ENCODE results near the gene RAI1.
"Not testable (repeated sequence)": the region's sequence is repeated elsewhere in the genome, so short reads cannot be mapped to it uniquely, and the experiment has no call there.

The RAI1 gene, protein sequence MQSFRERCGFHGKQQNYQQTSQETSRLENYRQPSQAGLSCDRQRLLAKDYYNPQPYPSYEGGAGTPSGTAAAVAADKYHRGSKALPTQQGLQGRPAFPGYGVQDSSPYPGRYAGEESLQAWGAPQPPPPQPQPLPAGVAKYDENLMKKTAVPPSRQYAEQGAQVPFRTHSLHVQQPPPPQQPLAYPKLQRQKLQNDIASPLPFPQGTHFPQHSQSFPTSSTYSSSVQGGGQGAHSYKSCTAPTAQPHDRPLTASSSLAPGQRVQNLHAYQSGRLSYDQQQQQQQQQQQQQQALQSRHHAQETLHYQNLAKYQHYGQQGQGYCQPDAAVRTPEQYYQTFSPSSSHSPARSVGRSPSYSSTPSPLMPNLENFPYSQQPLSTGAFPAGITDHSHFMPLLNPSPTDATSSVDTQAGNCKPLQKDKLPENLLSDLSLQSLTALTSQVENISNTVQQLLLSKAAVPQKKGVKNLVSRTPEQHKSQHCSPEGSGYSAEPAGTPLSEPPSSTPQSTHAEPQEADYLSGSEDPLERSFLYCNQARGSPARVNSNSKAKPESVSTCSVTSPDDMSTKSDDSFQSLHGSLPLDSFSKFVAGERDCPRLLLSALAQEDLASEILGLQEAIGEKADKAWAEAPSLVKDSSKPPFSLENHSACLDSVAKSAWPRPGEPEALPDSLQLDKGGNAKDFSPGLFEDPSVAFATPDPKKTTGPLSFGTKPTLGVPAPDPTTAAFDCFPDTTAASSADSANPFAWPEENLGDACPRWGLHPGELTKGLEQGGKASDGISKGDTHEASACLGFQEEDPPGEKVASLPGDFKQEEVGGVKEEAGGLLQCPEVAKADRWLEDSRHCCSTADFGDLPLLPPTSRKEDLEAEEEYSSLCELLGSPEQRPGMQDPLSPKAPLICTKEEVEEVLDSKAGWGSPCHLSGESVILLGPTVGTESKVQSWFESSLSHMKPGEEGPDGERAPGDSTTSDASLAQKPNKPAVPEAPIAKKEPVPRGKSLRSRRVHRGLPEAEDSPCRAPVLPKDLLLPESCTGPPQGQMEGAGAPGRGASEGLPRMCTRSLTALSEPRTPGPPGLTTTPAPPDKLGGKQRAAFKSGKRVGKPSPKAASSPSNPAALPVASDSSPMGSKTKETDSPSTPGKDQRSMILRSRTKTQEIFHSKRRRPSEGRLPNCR (N-terminal part only)

DNA sequence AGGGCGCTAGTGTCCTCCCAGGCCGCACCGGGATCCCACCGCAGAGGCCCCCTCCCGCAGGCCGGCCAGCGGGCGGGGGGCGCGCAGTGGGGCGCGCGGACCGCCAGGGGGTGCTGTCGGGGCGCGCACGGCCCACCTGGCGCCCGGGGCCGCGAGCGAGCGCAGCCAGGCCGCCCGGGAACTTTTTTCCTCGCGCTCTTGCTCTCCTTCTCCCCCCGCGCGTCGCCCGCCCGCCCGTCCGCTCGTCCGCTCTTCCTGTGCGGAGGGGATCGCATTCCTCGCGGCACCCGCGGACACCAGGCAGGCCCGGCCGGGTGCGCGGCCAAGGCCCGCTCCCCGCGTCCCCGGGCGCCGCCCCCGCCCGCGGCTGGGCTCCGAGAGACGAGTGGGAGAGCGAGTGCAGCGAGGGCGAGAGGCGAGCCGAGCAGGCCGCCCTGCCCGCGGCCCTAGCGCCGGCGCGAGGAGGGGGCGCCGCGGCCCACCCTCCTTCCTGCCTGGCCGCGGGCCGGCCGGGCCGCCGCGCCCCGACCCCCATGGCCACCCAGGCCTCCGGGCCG lies at the start of gene RAI1:
TSS of gene RAI1 (plus strand) at position 272 of the 557 bp plus-strand sequence. CDS start 111,491 bp downstream, outside the sequence.
- DNase-seq, result peak; percentile 55 to 61

DNA sequence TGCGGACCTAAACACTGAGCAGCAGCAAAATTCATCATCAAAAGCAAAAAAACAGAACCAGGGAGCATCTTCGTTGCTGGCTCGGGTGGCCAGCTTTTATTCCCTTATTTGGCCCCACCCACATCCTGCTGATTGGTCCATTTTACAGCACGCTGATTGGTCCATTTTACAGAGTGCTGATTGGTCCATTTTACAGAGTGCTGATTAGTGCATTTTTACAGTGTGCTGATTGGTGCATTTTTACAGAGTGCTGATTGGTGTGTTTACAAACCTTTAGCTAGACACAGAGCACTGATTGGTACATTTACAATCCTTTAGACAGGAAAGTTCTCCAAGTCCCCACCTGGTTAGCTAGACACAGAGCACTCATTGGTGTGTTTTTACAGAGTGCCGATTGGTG lies 48.6 kb upstream of the RAI1 start:
- DNase-seq, result not testable (repeated sequence)

DNA sequence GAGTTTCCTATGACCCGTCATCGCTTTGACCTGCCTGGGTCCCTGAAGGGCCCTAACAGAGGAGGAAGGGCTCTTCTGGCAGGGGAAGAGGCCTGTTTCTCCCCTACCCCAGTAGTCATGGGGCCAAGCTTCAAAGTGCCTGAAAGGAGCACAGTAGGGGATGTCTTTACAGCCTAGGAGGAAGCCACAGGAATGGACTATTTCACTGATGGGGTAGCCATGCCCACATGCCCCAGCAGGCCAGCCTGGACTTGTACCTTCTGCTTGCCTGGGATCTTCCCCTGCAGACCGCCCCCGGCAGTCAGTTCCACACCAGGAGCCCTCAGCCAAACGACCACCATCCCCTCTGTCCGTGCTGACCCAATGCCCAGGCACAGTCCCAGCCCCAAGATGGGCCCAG lies 47.9 kb upstream of the RAI1 start:
- DNase-seq, result no peak

DNA sequence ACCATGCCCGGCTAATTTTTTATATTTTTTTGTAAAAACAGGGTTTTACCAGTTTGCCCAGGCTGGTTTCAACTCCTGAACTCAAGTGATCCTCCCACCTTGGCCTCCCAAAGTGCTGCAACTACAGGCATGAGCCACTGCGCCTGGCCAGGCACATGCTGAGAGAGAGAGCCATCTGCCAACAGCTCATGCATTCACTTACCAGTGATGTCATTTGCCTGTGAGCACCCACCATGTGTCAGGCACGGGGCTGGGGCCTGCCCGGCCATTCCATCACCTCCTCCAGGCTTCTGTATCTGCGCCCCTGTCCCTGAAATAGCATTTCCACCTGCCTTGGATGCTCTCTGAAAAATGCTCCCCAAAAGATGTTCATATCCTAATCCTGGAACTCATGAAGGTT lies 46.1 kb upstream of the RAI1 start:
- no peak for DNase-seq

DNA sequence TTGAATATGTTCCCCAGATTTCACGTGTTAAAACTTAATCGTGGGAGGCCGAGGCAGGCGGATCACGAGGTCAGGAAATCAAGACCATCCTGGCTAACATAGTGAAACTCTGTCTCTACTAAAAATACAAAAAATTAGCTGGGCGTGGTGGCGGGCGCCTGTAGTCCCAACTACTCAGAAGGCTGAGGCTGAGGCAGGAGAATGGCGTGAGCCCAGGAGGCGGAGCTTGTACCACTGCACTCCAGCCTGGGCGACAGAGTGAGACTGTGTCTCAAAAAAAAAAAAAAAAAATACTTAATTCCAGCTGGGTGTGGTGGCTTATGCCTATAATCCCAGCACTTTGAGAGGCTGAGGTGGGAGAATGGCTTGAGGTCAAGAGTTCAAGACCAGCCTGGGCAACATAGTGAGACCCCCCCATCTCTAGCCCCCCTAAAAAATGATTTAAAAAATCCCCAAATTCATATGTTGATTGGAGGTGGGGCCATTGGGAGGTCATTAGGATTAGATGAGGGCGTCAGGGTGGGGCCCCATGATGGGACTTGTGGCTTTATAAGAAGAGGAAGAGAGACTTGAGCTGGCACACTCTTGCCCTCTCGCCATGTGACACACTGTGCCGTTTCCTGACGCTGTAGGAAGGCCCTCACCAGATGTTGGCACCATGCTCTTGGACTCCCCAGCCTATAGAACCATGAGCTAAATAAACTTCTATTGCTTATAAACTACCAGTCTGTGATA lies 45.6 kb upstream of the RAI1 start:
- DNase-seq, result not testable (repeated sequence)

DNA sequence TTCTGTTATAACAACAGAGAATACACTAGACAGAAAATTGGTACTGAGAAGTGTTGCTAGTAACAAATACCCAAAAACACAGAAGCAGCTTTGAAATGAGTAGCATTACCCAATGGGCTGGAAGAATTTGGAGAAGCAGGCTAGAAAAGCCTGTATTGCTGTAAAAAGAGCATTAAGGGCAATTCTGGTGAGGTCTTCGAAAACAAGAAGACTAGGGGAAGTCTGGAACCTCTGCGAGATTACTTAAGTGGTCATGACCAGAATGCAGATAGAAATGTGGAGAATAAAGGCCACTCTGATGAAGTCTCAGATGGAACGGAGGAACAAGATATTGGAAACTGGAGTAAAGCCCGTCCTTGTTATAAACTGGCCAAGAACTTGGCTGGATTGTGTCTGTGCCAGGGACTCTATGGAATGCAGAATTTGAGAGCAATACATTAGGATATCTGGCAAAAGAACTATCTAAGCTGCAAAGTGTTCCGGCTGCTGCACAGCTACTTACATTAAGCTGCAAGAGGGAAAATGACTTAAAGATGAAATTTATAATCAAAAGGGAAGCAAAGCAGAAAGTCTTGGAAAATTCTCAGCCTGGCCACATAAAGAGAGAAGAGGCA lies 44.9 kb upstream of the RAI1 start:
- no peak for DNase-seq

DNA sequence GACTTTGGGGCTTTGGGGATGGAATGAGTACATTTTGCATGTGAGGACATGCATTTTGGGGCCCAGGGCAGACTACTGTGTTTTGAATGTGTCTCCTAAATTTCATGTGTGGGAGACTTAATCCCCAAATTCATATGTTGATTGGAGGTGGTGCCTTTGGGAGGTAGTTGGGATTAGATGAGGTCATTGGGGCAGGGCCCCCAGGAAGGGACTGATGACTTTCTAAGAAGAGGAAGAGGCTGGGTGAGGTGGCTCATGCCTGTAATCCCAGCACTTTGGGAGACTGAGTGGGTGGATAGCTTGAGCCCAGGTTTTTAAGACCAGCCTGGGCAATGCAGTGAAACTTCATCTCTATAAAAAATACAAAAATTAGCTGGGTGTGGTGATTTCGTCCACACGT lies 42.8 kb upstream of the RAI1 start:
- DNase-seq, result no peak

DNA sequence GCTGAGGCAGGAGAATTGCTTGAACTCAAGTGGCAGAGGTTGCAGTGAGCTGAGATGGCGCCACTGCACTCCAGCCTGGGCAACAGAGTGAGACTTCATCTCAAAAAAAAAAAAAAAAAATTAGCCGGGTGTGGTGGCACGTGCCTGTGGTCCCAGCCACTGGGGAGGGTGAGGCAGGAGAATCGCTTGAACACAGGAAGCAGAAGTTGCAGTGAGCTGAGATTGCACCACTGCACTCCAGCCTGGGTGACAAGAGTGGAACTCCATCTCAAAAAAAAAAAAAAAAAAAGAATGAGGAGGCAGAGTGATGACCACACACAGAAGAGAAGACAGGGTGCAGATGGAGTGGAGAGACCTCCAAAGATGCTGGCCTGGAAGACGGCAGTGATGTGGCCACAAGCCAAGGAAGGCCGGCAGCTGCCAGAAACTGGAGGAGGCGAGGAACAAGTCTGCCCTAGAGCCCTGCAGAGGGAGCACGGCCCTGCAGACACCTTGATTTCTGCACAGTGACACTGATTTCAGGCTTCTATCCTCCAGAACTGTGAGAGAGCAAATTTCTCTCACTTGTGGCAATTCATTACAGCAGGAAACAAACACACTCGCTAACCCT lies 41.5 kb upstream of the RAI1 start:
- DNase-seq, result not testable (repeated sequence)

DNA sequence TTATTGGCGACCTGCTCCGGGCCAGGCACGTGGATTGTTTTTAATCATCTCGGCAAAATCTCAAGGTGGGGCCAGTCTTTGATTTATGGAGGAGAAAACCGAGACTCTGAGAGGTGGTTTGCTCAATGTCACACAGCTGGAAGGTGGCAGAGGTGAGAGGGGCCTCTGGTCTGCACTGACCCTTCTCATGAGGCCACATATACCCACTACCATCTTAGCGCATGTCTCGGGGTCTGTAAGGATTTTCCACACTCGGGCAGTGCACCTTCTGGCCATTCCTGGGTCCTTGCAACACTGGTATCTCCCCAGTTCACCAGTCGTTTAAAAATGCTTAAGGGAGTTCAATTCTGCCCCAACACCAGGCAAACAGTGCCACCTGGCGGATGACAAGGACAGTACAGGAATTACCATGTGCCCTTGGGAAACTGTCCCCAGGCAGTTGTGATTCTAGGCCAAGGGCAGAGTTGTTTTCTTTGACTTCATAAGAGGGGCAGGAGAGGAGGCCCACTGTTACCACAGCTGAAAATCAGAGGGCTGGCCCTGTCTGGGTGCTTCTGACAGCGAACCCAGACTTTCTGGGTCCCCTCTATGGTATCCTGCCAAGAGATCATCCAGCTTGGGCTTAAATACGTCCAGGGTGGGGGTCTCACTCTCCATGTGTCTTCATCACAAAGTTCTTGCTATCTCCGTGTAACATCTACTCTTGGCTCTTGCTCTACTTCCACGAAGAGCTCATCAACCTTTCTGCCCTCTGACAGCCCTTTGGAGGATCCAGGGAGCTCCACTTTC lies 39.4 kb upstream of the RAI1 start:
- DNase-seq, result peak; percentile 75

DNA sequence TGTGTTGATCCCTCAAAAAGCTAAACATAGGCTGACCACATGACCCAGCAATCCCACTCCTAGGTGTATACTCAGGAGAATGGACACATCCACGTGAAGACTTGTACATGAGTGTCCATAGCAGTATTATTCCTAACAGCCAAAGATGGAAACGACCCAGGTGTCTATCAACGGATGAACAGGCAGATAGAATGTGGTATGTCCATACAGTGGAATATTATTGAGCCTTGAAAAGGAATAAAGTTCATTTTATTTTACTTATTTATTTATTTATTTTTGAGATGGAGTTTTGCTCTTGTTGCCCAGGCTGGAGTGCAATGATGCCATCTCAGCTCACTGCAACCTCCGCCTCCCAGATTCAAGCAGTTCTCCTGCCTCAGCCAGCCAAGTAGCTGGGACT lies 36.1 kb upstream of the RAI1 start:
- DNase-seq, result not testable (repeated sequence)

DNA sequence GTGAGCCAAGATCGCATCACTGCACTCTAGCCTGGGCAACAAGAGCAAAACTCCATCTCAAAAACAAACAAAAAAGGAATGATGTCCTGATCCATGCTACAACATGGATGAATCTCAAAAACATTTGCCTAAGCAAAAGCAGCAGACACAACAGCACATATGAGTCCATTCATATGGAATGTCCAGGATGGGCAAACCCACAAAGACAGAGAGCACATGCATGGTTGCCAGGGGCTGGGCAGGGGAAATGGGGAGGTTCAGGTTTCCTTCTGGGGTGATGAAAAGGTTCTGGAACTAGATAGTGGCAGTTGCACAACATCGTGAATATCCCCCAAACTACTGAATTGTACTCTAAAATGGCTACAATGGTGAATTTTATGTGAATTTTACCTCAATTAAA lies 35.3 kb upstream of the RAI1 start:
- no peak for DNase-seq

DNA sequence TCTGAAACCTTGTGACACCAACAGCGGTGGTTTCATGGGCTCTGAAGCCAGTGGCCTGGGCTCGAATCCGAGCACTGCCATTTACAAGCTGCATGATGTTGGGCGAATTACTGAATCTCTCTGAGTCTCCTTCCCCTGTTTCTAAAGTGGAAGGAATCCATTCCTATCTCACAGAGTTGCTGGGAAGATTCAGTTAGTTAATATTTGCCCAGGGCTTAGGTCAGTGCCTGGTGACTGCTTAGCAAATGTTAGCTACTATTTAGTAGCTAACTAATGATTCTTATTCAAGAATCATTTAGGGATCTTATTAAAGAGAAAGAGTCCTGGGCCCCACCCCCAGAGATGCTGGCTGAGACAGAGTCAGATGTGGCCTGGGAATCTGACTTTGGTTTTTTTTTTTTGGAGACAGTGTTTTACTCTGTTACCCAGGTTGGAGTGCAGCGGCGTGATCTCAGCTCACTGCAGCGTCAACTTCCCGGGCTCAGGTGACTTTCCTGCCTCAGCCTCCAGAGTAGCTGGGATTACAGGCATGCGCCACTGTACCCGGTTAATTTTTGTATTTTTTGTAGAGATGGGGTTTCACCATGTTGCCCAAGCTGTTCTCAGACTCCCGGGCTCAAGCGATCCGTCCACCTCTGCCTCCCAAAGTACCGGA lies 33.6 kb upstream of the RAI1 start:
- no peak for DNase-seq

DNA sequence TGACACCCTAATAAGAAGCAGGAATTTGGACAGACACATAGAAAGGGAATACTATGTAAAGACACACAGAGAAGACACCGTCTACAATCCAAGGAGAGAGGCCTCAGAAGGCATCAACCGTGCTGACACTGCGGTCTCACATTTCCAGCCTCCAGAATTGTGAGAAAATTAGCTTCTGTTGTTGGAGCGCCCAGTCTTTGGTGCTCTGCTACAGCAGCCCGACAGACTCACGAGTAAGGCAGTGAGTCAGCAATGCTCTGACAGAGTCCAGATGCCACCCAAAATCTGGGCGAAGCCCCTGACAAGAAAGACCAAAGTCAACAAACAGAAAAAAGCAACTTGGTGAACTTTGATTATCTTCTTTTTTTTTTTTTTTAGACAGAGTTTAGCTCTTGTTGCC lies 32.5 kb upstream of the RAI1 start:
- DNase-seq, result no peak

DNA sequence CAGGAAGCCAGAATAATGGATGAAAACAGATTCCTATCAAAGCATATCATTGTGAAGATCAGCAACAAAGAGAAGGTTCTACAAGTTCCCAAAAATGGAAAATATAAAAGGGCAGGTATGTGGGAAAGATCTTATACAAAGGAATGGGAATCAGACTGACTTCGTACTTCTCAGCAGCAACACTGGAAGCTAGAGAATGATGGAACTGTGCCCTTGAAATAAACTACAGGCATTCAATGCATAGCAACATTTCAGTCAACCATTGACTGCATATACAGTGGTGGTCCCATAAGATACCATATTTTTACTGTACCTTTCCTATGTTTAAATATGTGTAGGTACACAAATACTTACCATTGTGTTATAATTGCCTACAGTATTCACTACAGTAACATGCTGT lies 30.3 kb upstream of the RAI1 start:
- no peak for DNase-seq

DNA sequence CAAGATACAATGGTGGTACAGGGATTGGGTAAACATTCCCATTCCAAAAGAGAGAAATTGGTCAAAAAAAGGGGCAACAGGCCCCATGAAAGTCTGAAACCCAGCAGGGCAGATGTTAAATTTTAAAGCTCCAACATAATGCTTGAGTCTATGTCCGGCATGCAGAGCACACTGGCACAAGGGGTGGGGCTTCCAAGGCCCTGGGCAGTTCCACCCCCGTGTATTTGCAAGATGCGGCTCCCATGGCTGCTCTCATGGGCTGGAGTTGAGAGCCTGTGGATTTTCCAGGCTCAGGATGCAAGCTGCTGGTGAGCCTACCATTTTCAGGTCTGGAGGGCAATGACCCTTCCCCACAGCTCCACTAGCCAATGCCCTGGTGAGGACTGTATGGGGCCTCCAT lies 27.9 kb upstream of the RAI1 start:
- no peak for DNase-seq

DNA sequence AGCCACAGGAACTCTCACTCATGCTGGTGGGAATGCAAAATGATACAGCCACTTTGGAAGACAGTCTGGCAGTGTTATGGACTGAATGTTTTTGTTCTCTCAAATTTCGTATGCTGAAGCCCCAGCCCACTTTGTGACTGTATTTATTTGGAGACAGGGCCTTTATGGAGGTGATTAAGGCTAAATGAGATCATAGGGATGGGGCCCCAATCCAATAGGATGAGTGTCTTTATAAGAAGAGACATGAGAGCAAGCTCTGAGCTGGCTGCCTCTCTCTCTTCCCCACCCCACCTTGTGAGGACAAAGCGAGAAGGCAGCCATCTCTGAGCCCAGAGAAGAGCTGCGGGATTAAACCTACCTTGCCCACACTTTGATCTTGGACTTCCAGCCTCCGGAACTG lies 21.9 kb upstream of the RAI1 start:
- no peak for DNase-seq

DNA sequence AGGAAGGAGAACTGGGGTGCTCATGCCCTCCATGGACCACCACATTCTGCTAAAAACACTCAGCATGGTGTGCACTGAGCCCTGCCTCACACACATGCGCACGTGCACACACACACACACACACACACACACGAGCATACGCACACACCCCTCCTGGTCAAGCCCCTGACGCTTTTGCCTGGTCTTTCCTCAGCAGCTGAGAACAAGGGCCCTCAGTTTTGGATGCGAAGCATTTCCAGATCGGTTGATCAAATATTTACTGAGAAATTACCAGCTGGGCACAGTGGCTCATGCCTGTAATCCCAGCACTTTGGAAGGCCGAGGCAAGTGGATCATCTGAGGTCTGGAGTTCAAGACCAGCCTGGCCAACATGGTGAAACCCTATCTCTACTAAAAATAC lies 20.1 kb upstream of the RAI1 start:
- no peak for DNase-seq

DNA sequence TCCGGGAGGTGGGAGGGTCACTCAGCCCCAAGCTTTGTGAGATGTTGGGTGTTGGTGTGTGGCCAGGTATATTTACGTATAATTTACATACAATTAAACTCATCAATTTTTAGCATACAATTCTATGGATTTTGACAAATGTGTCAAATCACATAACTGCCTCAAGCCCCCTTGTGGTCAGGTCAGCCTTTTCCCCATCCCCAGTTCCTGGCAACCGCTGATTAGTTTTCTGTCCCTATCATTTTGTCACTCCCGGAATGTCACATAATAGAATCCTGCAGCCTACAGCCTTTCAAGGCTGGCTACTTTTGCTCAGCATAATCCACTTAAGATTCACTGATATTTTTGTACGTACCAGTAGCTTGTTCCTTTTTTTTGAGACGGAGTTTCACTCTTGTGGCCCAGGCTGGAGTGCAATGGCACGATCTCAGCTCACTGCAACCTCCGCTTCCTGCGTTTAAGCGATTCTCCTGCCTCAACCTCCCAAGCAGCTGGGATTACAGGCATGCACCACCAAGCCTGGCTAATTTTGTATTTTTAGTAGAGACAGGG lies 19.3 kb upstream of the RAI1 start:
- DNase-seq, result no peak

DNA sequence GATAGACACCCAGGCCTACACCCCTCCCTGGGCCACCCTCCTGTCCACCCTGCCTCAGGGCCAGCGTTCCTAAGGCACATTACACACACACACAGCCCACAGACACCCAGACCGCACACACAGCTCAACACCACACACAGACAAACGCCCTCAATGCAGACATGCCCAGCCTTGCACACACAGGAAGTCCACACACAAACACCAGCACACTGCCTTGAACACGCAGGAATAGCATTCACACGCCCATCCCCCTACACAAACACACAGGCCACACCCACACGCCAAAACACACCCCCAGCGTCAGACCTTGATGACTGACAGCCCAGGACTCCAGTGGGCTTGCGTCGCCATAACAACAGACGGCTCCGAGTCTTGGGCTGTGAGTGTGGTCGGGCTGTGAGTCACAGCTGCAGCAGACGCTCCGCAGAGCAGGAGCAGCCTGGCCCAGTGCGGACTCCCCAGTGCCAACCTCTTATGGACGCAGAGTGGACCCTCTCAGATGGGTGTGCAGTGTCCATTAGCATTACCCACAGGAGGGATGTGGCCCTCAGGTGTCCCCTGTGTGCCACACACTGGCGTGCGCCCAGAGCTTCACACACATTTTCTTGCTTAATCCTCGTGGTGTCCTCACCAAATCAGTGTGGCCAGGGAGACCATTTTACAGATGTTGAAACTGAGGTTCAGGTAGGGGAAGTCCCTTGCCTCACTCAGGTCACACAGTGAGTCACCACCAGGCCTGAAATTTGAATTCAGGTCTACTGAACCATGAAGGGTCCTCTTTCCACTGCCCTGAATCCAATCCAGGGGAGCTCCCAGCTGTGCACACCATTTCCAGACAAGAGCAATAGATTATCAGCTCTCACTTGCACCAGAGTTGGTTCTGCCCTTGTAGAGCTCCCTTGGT lies 17.8 kb upstream of the RAI1 start:
- peak; percentile 67 to 73 for DNase-seq

All from activated CD4-positive, alpha-beta T cell treated with anti-CD3 and anti-CD28 coated beads, Interleukin-2, amount 50 U/mL, for 4 hours (primary cell).